ENCODE results near the gene TXNDC2. TPM values are rescaled to one million over a fixed set of nuclear protein-coding genes. Genes with fewer than 3 reads are reported as not detected.

TXNDC2 gene
- total RNA-seq, 1 experiment from 2014 or later: 0.28 TPM

- Histone ChIP-seq H3K9ac (ENCODE audit: extremely low read depth, insufficient read length, low read length) (no peak overlapping the region), H3K23ac (ENCODE audit: insufficient read length, low read depth, low read length) (no peak overlapping the region), H3K56ac (ENCODE audit: insufficient read length, low read depth, low read length) (no peak overlapping the region), H3K4ac (ENCODE audit: low read depth, low read length) (no peak overlapping the region), H2BK20ac (ENCODE audit: low read depth, low read length, poor library complexity, severe bottlenecking) (no peak overlapping the region), H2BK12ac (ENCODE audit: insufficient read length, low read depth, low read length) (no peak overlapping the region), H3K27me3 (ENCODE audit: insufficient read depth, low read length) (no peaks in the 10 kb centered on the region), H3K9me3 (ENCODE audit: control insufficient read depth, low read depth, low read length) (no peaks in the 10 kb centered on the region), H3K4me1 (ENCODE audit: insufficient read depth, low read length) (no peaks in the 10 kb centered on the region), H3K14ac (ENCODE audit: insufficient read depth, low read length) (no peak overlapping the region), H2BK120ac (ENCODE audit: low read depth, low read length, poor library complexity, severe bottlenecking) (no peak overlapping the region), H4K20me1 (ENCODE audit: control insufficient read depth, insufficient read depth, insufficient read length) (no peaks in the 10 kb centered on the region), H3K27ac (ENCODE audit: insufficient read length, low read depth, low read length) (no peak overlapping the region), H2BK15ac (ENCODE audit: low read depth, low read length) (no peak overlapping the region), H4K8ac (replicated peaks; ENCODE audit: insufficient read length, low read depth, low read length) (no peak overlapping the region), H2AFZ (ENCODE audit: low read length) (no peak overlapping the region), H3K23me2 (ENCODE audit: insufficient read length, low read depth, low read length, poor library complexity, severe bottlenecking) (no peaks in the 10 kb centered on the region), H3K4me2 (ENCODE audit: insufficient read depth, insufficient read length, low read length) (no peak overlapping the region), H2BK5ac (ENCODE audit: insufficient read length, low read length) (no peak overlapping the region), H4K5ac (ENCODE audit: insufficient read length, low read depth, low read length) (no peak overlapping the region), H3K18ac (ENCODE audit: insufficient read length, low read depth, low read length) (no peak overlapping the region), H3K79me2 (ENCODE audit: insufficient read depth, low read length) (no peaks in the 10 kb centered on the region), H3T11ph (ENCODE audit: low read length) (no peak overlapping the region), H2AK5ac (ENCODE audit: insufficient read length, low read length) (no peak overlapping the region), H3K79me1 (ENCODE audit: insufficient read depth, low read depth, low read length, poor library complexity, severe bottlenecking) (no peaks in the 10 kb centered on the region), H4K91ac (ENCODE audit: insufficient read length, low read depth, low read length) (no peak overlapping the region)
- H3K36me3 Mint-ChIP-seq (ENCODE audit: insufficient read depth in 1 of 3, low read depth in 3 of 3): no peaks in the 10 kb centered on the region
- H3K27me3 Mint-ChIP-seq (ENCODE audit: low read depth): no peaks in the 10 kb centered on the region
- H3K4me1 Mint-ChIP-seq: peaks cover 9 to 14% of the 10 kb centered on the region in 2 experiments; a peak in 3 of 4 replicates
- no peak for TF ChIP-seq CTCF (conservative IDR thresholded peaks at IDR 0.05)
- H3K27ac Mint-ChIP-seq: no peak overlapping the region; a peak in 1 of 7 replicates
- H3K4me3 Mint-ChIP-seq: no peak overlapping the region
- no peaks in the 10 kb centered on the region for H3K9me3 Mint-ChIP-seq
- no CpG with 5 or more reads among the region's 9 CpGs for WGBS (ENCODE audit: extremely low coverage, insufficient read length, low lambda C conversion rate)
- no peak for DNase-seq
Observed at GRCh38 chr18:9876867-9877654, 8.7 kb upstream of the TXNDC2 start.

Measured in H9 (cell line).